Esophagus muscularis mucosa (tissue), 4 donors: ENCODE results near the gene AGK. TPM values are rescaled to one million over a fixed set of nuclear protein-coding genes. Genes with fewer than 3 reads are reported as not detected.

Experiments used
- DNase-seq: peaks from one replicate; pipeline ENCODE4 v3.0.0-alpha.2; 2017; ENCODE audit errors: extremely low spot score
- H3K27ac ChIP-seq, 4 donors: fragments of 200-600 bp; sonication (generic); replicated peaks in 1 of 4; 1 replicate in 3 of 4; 2 replicates in 1 of 4; pipeline ENCODE4 v1.5.1; 2016 to 2019; ENCODE audit warnings: mild to moderate bottlenecking in 1 of 4
- H3K27me3 ChIP-seq, 4 donors: fragments of 200-600 bp; sonication (generic); one replicate each; pipeline versions ENCODE4 v1.5.1 to v1.6.0; 2016 to 2019
- H3K36me3 ChIP-seq, 4 donors: fragments of 200-600 bp; sonication (generic); one replicate each; pipeline ENCODE4 v1.5.1; 2016 to 2019
- H3K4me1 ChIP-seq, 4 donors: fragments of 200-600 bp; sonication (generic); one replicate each; pipeline ENCODE4 v1.5.1; 2016 to 2019
- H3K4me3 ChIP-seq, 4 donors: fragments of 200-600 bp; sonication (generic); 1 replicate in 2 of 4; 2 replicates in 2 of 4; pipeline ENCODE4 v1.5.1; 2016 to 2019; ENCODE audit warnings: mild to moderate bottlenecking in 4 of 4, moderate library complexity in 1 of 4
- H3K9me3 ChIP-seq, 4 donors: fragments of 200-600 bp; sonication (generic); 1 replicate in 3 of 4; 2 replicates in 1 of 4; pipeline ENCODE4 v1.5.1; 2016 to 2019
- CTCF ChIP-seq, 3 experiments: fragments of 200-600 bp in 2 of 3; fragments of 450-650 bp in 1 of 3; sonication (generic) in 2 of 3; IDR thresholded peaks; one replicate each; pipeline ENCODE4 v1.5.1; 2017 to 2019; ENCODE audit warnings: antibody characterized with exemption in 3 of 3, mild to moderate bottlenecking in 2 of 3, moderate library complexity in 1 of 3
- EP300 ChIP-seq: sonication (generic); formaldehyde crosslinking; IDR thresholded peaks from one replicate; pipeline ENCODE4 v1.6.1; 2017; ENCODE audit warnings: antibody characterized with exemption
- POLR2A ChIP-seq: fragments of 450-650 bp; IDR thresholded peaks from one replicate; pipeline ENCODE4 v1.6.1; 2017; ENCODE audit warnings: antibody characterized with exemption, moderate library complexity, mild to moderate bottlenecking, low read depth
- POLR2AphosphoS5 ChIP-seq, 2 donors: sonication (generic); formaldehyde crosslinking; IDR thresholded peaks; one replicate each; pipeline ENCODE4 v1.6.1; 2017; ENCODE audit warnings: antibody characterized with exemption in 2 of 2
- WGBS: methylation state at CpG from one replicate; pipeline ENCODE4 v1.1.5; 2018; 5-methylcytosine and 5-hydroxymethylcytosine counted together
- intact Hi-C: fragments of 100-400 bp; cut with DNase I; formaldehyde crosslinking; loops from one replicate; pipeline ENCODE4 v1.15.1; 2023
- total RNA-seq, 4 donors: library from RNA; depleted of rRNA; stranded (reverse); fragments of >200 nt; gene quantifications; one replicate each; pipeline versions ENCODE4 v1.1.0 to v1.2.1, GENCODE V29; 2016

The AGK gene
- total RNA-seq, 4 donors from 2014 or later = 17.9 to 23.4 (median 19.2) TPM

- Histone ChIP-seq H3K27ac (peak within 1 kb of the TSS; percentile 86 to 90 (median 89)), H3K9me3 (no peaks in the 10 kb centered on the region), H3K4me3 (peak within 1 kb of the TSS; percentile 76 to 98 (median 90)), H3K36me3 (no peaks in the 10 kb centered on the region), H3K4me1 (peaks cover 21 to 50% (median 41%) of the 10 kb centered on the region in 4 donors), H3K27me3 (no peaks in the 10 kb centered on the region)
- intact Hi-C loops = loop anchor here (5.0 kb wide), 1 partner anchor 35 kb away; the partner anchor contains the start of gene SSBP1
- no peak for TF ChIP-seq POLR2A
- no peak for TF ChIP-seq EP300
- TF ChIP-seq POLR2AphosphoS5 (IDR thresholded peaks at IDR 0.05) = no peak
- no peak for TF ChIP-seq CTCF (IDR thresholded peaks at IDR 0.05)
- WGBS = 0% methylated on average over 16 of the region's 62 CpGs
- DNase-seq = no peak
Measured at GRCh38 chr7:141702047-141702567, 150.9 kb downstream of the AGK start, which contains the start of gene DENND11. TSS of gene DENND11 (minus strand) at chr7:141702166. CDS start at chr7:141702153, 13 bp downstream.

- H3K4me1 ChIP-seq = peaks cover 15 to 43% (median 33%) of the 10 kb centered on the region in 4 donors
- H3K9me3 ChIP-seq = no peaks in the 10 kb centered on the region
- peak overlapping the region; percentile 76 to 98 (median 90) for H3K4me3 ChIP-seq
- peak overlapping the region in 3 of 4 donors; percentile 73 to 81 (median 79) for H3K27ac ChIP-seq
- DNase-seq = no peak
- no peaks in the 10 kb centered on the region for H3K27me3 ChIP-seq
- 57% methylated on average over 4 of the region's 4 CpGs for WGBS
- intact Hi-C loops = loop anchor here (5.0 kb wide), 1 partner anchor 34 kb away; the partner anchor contains the start of gene SSBP1
- TF ChIP-seq POLR2AphosphoS5 (IDR thresholded peaks at IDR 0.05) = no peak
- no peak for TF ChIP-seq CTCF (IDR thresholded peaks at IDR 0.05)
- TF ChIP-seq EP300 = no peak
- no peak for TF ChIP-seq POLR2A
- no peaks in the 10 kb centered on the region for H3K36me3 ChIP-seq
Measured at GRCh38 chr7:141702892-141703291, 151.7 kb downstream of the AGK start.

GRCh38 chr7:141704112-141704511 is 152.9 kb downstream of the AGK start:
- TF ChIP-seq POLR2AphosphoS5 (IDR thresholded peaks at IDR 0.05) = no peak
- no peak for TF ChIP-seq CTCF (IDR thresholded peaks at IDR 0.05)
- no peak for TF ChIP-seq EP300
- no peak for TF ChIP-seq POLR2A
- Histone ChIP-seq H3K27me3 (no peaks in the 10 kb centered on the region), H3K27ac (no peak overlapping the region), H3K4me3 (no peak overlapping the region), H3K4me1 (peaks cover 15 to 31% (median 27%) of the 10 kb centered on the region in 4 donors), H3K36me3 (no peaks in the 10 kb centered on the region), H3K9me3 (no peaks in the 10 kb centered on the region)
- intact Hi-C loops = loop anchor here (5.0 kb wide), 1 partner anchor 33 kb away; the partner anchor contains the start of gene SSBP1
- no peak for DNase-seq
- WGBS = 85% methylated on average over 3 of the region's 3 CpGs

GRCh38 chr7:141704741-141705140 is 153.5 kb downstream of the AGK start:
- no peaks in the 10 kb centered on the region for H3K36me3 ChIP-seq
- intact Hi-C loops = loop anchor here (5.0 kb wide), 1 partner anchor 33 kb away; the partner anchor contains the start of gene SSBP1
- no peak overlapping the region for H3K27ac ChIP-seq
- TF ChIP-seq POLR2AphosphoS5 (IDR thresholded peaks at IDR 0.05) (no peak), EP300 (no peak)
- H3K4me3 ChIP-seq = no peak overlapping the region
- H3K9me3 ChIP-seq = no peaks in the 10 kb centered on the region
- WGBS = 87% methylated on average over 5 of the region's 5 CpGs
- no peaks in the 10 kb centered on the region for H3K27me3 ChIP-seq
- H3K4me1 ChIP-seq = peaks cover 15 to 26% (median 24%) of the 10 kb centered on the region in 4 donors
- no peak for DNase-seq

Other genes with a start within 250 kb of the AGK start
- 10 to 100 TPM; 14.9 to 25.4 (median 16.3) TPM for gene DENND11, start 150.8 kb downstream of the AGK start, total RNA-seq
- not detected for gene WEE2, start 156.9 kb downstream of the AGK start, total RNA-seq
- 100 to 1,000 TPM; 105 to 122 (median 114) TPM for gene SSBP1, start 186.9 kb downstream of the AGK start, total RNA-seq
- 1 to 10 TPM in 1 of 4 donors, not detected in 3; 2.1 TPM for gene TAS2R3, start 212.7 kb downstream of the AGK start, total RNA-seq
- gene TAS2R4, start 225.3 kb downstream of the AGK start, total RNA-seq = 1 to 10 TPM in 2 of 4 donors, under 1 TPM in 1, not detected in 1; 0.33 to 1.3 (median 1.2) TPM
- gene TAS2R5, start 238.8 kb downstream of the AGK start, total RNA-seq = 1 to 10 TPM in 2 of 4 donors, under 1 TPM in 2; 0.50 to 2.1 (median 0.89) TPM